HEK293T (cell line): Measurements from ENCODE around the gene PARP4.
A peak's percentile ranks its signal among the peaks of the same experiment; 100 is the strongest.
"Not testable (repeated sequence)": the region's sequence is repeated elsewhere in the genome, so short reads cannot be mapped to it uniquely, and the experiment has no call there.

Experiments
- CTCF ChIA-PET: fragments of 350-600 bp; formaldehyde crosslinking; extraction: SDS; loops from one replicate; lab custom pipeline; 2021; ENCODE audit warnings: antibody characterized with exemption, inconsistent platforms; lab: Yijun Ruan, JAX
- POLR2A ChIA-PET: fragments of 350-600 bp; formaldehyde crosslinking; extraction: SDS; loops from one replicate; lab custom pipeline; 2020; ENCODE audit warnings: antibody characterized with exemption, inconsistent platforms; lab: Yijun Ruan, JAX
- DNase-seq: peaks from one replicate; pipeline ENCODE4 v3.0.0; 2012; ENCODE audit warnings: mixed read lengths; ENCODE audit errors: extremely low spot score
- ARNT ChIP-seq: fragments of 450-650 bp; IDR thresholded peaks from 2 replicates; pipeline ENCODE4 v1.6.1; 2017; ENCODE audit warnings: mild to moderate bottlenecking
- BHLHE40 ChIP-seq: fragments of 450-650 bp; IDR thresholded peaks from 2 replicates; pipeline ENCODE4 v1.6.1; 2016; ENCODE audit warnings: mild to moderate bottlenecking, moderate library complexity, borderline replicate concordance
- CTBP1 ChIP-seq: fragments of 450-650 bp; IDR thresholded peaks from 2 replicates; pipeline ENCODE4 v1.6.1; 2016; ENCODE audit warnings: borderline replicate concordance
- ELF4 ChIP-seq: fragments of 450-650 bp; IDR thresholded peaks from 2 replicates; pipeline ENCODE4 v1.6.1; 2017; ENCODE audit warnings: antibody characterized with exemption
- FOXA1 ChIP-seq: fragments of 450-650 bp; IDR thresholded peaks from 2 replicates; pipeline ENCODE4 v1.6.1; 2016; ENCODE audit warnings: mild to moderate bottlenecking
- FOXK2 ChIP-seq: fragments of 450-650 bp; IDR thresholded peaks from 2 replicates; pipeline ENCODE4 v1.6.1; 2016; ENCODE audit warnings: mild to moderate bottlenecking
- FOXM1 ChIP-seq: fragments of 450-650 bp; IDR thresholded peaks from 2 replicates; pipeline ENCODE4 v1.6.1; 2017; ENCODE audit warnings: mild to moderate bottlenecking, borderline replicate concordance
- HDGF ChIP-seq: fragments of 450-650 bp; IDR thresholded peaks from 2 replicates; pipeline ENCODE4 v1.6.1; 2017; ENCODE audit warnings: antibody characterized with exemption, borderline replicate concordance
- L3MBTL2 ChIP-seq: fragments of 450-650 bp; conservative IDR thresholded peaks from 2 replicates; pipeline ENCODE4 v1.6.1; 2016; ENCODE audit warnings: mild to moderate bottlenecking
- LEF1 ChIP-seq: fragments of 450-650 bp; IDR thresholded peaks from 2 replicates; pipeline ENCODE4 v1.6.1; 2017; ENCODE audit warnings: mild to moderate bottlenecking, borderline replicate concordance
- NFRKB ChIP-seq: fragments of 450-650 bp; IDR thresholded peaks from 2 replicates; pipeline ENCODE4 v1.6.1; 2016; ENCODE audit warnings: mild to moderate bottlenecking, moderate library complexity
- SP1 ChIP-seq: fragments of 450-650 bp; IDR thresholded peaks from 2 replicates; pipeline ENCODE4 v1.6.1; 2017
- SUZ12 ChIP-seq: fragments of 450-650 bp; IDR thresholded peaks from 2 replicates; pipeline ENCODE4 v1.6.1; 2016; ENCODE audit warnings: mild to moderate bottlenecking
- TARDBP ChIP-seq: fragments of 450-650 bp; IDR thresholded peaks from 2 replicates; pipeline ENCODE4 v1.6.1; 2016
- ZNF384 ChIP-seq: fragments of 450-650 bp; IDR thresholded peaks from 2 replicates; pipeline ENCODE4 v1.6.1; 2016
- TF ChIP-seq, protein P1 (sequence below): fragments of 450-650 bp; IDR thresholded peaks from 2 replicates; pipeline ENCODE4 v1.6.1; 2016

Gene PARP4

DNA sequence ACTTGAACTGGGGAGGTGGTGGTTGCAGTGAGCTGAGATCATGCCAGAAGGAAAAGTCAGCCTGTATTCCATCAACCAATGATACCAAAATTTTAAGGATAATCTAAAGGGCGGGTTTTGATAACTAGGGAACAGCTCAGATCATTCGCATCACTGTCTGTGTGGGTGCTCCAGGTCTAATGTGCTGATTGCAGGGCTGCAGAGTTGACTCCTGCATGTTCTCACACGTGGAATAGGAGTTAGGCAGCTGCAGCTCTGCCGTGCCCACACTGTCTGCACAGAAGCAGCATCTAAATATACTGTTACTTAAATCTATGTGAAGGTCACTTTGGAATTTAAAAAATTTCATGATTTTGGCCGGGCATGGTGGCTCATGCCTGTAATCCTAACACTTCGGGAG is 4.3 kb upstream of the PARP4 start:
- POLR2A ChIA-PET, result no interaction called here
- no peak for TF ChIP-seq HDGF
- no peak for TF ChIP-seq SP1
- TF ChIP-seq L3MBTL2, result no peak
- no peak for TF ChIP-seq FOXM1
- TF ChIP-seq, protein P1, sequence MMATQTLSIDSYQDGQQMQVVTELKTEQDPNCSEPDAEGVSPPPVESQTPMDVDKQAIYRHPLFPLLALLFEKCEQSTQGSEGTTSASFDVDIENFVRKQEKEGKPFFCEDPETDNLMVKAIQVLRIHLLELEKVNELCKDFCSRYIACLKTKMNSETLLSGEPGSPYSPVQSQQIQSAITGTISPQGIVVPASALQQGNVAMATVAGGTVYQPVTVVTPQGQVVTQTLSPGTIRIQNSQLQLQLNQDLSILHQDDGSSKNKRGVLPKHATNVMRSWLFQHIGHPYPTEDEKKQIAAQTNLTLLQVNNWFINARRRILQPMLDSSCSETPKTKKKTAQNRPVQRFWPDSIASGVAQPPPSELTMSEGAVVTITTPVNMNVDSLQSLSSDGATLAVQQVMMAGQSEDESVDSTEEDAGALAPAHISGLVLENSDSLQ, result no peak
- TF ChIP-seq SUZ12, result no peak
- no peak for TF ChIP-seq TARDBP
- TF ChIP-seq BHLHE40, result no peak
- DNase-seq, result no peak
- CTCF ChIA-PET, result no interaction called here

DNA sequence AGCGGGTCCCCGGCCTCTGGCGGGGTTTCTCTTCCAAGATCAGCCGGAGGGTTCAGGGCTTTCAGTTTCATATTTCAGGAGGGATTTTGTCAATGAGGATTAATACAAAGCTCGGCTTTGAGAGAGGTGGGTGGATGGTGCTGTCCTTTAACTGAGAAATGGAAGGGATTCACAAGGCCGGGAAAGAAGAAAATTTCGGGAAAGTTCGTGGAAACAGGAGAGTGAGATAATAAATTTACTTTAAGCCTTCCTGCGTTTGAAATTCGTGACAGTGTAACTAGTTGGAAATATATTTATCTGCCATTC is 283 bp upstream of the PARP4 start:
- CTCF ChIA-PET, result no interaction called here
- TF ChIP-seq BHLHE40 (no peak), L3MBTL2 (no peak), TARDBP (no peak), SP1 (no peak), FOXM1 (no peak)
- TF ChIP-seq, protein P1, result no peak
- POLR2A ChIA-PET, result interaction anchor here (0.8 to 1.2 kb wide), 3 partner anchors 10 to 23 kb away, joined by 3 to 6 read pairs (median 3); no protein-coding TSS in a partner anchor
- DNase-seq, result no peak

DNA sequence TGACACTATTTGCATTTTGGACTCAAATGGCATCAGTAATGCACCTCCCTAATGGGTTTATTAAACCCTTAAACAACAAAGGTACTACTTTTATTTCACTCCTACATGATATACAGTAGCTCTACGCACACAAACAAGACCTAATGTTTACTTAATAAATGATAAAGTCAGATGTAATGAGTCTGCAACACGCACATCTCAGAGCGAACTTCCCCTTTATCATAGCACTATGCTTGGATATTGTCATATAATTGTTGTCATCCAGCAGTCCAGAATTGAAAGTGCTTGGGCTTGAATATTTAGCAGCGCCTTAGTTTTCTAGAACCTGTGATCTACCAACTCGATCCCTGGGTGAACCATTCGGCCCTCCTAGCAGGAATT is 772 bp downstream of the PARP4 start:
- POLR2A ChIA-PET, result interaction anchor here (1.1 to 1.2 kb wide), 2 partner anchors 9 to 12 kb away, joined by 3 to 6 read pairs; no protein-coding TSS in a partner anchor
- peak; percentile 4 for DNase-seq
- TF ChIP-seq TARDBP, result no peak
- TF ChIP-seq FOXM1, result no peak
- TF ChIP-seq, protein P1, result no peak
- no peak for TF ChIP-seq ZNF384
- TF ChIP-seq NFRKB, result no peak
- TF ChIP-seq FOXA1, result no peak
- TF ChIP-seq SP1, result no peak
- CTCF ChIA-PET, result no interaction called here

DNA sequence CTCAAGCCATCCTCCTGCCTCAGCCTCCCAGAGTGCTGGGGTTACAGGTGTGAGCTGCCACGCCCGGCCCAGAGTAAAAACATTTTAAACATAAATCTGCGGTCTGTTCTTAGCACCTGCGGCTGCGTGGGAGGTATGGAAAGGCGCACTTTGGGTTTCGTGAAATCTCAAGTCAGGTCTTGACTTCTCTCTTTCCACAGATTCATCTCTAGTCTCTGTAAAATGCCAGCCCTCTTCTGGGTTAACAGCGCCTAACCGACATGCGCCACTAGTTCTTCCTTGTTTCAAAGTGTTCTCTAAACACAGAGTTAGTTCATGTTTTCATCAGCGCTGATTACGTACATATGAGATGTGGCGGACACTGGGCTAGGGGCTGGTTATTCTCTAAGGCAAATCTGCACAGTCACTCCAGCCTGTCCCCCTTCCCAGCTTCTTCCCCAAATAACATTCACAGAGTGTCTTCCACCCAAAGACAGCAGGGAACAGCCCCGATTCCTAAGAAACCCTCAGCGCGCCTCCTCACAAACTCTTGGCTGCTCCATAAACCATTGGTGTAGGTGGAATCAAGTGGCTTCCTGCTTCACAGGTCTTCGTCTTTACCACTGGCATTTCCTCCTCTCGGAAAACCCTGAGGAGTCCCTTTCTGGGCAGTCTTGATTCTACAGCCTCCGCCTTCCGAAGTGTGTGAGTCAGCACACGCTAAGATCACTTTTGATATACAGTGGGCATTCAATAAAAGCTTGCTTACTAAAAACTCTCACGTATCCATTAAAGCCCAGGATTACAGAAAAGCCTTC is 1.4 kb downstream of the PARP4 start:
- POLR2A ChIA-PET, result no interaction called here
- peak; percentile 12 for DNase-seq
- TF ChIP-seq ARNT (no peak), LEF1 (no peak), SP1 (no peak), BHLHE40 (no peak), NFRKB (no peak), FOXM1 (no peak), ELF4 (no peak), FOXA1 (no peak), HDGF (no peak), FOXK2 (no peak), TARDBP (no peak), CTBP1 (no peak), ZNF384 (no peak), L3MBTL2 (no peak), SUZ12 (no peak)
- TF ChIP-seq, protein P1, result no peak
- CTCF ChIA-PET, result interaction anchor here (0.6 kb wide), 1 partner anchor 137 kb away, joined by 3 read pairs; no protein-coding TSS in a partner anchor

DNA sequence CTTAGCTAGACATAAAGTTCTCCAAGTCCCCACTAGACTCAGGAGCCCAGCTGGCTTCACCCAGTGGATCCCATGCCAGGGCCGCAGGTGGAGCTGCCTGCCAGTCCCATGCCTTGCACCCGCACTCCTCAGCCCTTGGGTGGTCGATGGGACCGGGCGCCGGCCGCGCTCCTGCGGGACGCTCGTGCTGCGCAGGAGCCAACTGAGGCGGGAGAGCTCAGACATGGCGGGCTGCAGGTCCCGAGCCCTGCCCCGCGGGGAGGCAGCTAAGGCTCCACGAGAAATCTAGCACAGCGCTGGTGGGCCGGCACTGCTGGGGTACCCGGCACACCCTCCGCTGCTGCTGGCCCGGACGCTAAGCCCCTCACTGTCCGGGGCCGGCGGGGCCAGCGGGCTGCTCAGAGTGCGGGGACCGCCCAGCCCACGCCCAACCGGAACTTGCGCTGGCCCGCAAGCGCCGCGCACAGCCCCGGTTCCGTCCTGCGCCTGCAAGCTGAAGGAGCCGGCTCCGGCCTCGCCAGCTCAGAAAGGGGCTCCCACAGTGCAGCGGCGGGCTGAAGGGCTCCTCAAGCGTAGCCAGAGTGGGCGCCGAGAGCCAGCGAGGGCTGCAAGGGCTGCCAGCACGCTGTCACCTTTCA is 5.8 kb downstream of the PARP4 start:
- CTCF ChIA-PET, result no interaction called here
- POLR2A ChIA-PET, result no interaction called here
- TF ChIP-seq L3MBTL2 (no peak), BHLHE40 (no peak), FOXA1 (no peak)
- DNase-seq, result no peak

DNA sequence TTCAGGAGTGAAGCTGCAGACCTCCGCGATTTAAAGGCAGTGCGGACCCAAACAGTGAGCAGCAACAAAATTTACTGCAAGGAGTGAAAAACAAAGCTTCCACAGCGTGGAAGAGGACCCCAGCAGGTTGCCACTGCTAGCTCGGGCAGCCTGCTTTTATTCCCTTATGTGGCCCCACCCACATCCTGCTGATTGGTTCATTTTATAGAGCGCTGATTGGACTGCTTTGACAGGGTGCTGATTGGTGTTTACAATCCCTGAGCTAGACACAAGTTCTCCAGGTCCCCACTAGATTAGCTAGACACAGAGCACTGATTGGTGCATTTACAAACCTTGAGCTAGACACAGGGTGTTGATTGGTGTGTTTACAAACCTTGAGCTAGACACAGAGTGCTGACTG is 6.3 kb downstream of the PARP4 start:
- CTCF ChIA-PET, DNase-seq, POLR2A ChIA-PET: not testable (repeated sequence)

DNA sequence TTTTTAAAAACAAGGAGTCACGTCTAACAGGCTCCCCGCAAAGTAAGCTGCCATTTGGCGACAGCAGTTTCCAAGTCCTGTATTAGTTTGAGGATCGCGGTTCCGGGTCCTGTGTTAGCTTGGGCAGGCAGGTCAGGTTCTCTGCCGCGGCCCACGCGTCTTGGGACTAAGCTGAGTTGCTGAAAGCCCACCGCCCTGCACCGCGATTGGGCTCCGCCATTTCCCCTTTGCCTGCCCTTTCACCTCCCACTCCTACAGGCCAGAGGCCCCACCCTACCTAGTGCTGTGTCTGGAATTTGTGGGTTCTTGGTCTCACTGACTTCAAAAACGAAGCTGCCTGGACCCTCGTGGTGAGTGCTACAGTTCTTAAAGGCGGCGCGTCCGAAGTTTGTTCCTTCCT is 6.8 kb downstream of the PARP4 start:
- TF ChIP-seq HDGF (no peak), FOXM1 (no peak), TARDBP (no peak), SUZ12 (no peak), BHLHE40 (no peak), L3MBTL2 (no peak), CTBP1 (no peak), ARNT (no peak), FOXA1 (no peak), ELF4 (no peak), ZNF384 (no peak), LEF1 (no peak), NFRKB (no peak), SP1 (no peak), FOXK2 (no peak)
- TF ChIP-seq, protein P1, result no peak
- ChIA-PET POLR2A (no interaction called here), CTCF (no interaction called here)
- no peak for DNase-seq
